ENCODE data around the gene GFPT2.

GFPT2 gene

GRCh38 chr5:180353048-180353979 lies at the start of gene GFPT2:
Gene GFPT2, minus strand, starts transcription at chr5:180353336. Its CDS starts 119 bp downstream, at chr5:180353217.
- DNase-seq (ENCODE audit: low read depth in 3 of 3, low spot score in 1 of 3) = peak; percentile 44 to 56 (median 56)

- DNase-seq (ENCODE audit: low read depth in 3 of 3, low spot score in 1 of 3) = no peak
These were observed 49.6 kb upstream of the GFPT2 start for GRCh38 chr5:180402716-180403115.

- no peak for DNase-seq (ENCODE audit: low read depth in 3 of 3, low spot score in 1 of 3)
These were observed 48.2 kb upstream of the GFPT2 start for GRCh38 chr5:180401229-180401907.

- no peak for DNase-seq (ENCODE audit: low read depth in 3 of 3, low spot score in 1 of 3)
These were observed 47.3 kb upstream of the GFPT2 start for GRCh38 chr5:180400416-180400815.

GRCh38 chr5:180399401-180400215 lies 46.5 kb upstream of the GFPT2 start:
- no peak for DNase-seq (ENCODE audit: low read depth in 3 of 3, low spot score in 1 of 3)

GRCh38 chr5:180396926-180397325 lies 43.8 kb upstream of the GFPT2 start:
- DNase-seq (ENCODE audit: low read depth in 3 of 3, low spot score in 1 of 3) = no peak

- DNase-seq (ENCODE audit: low read depth in 3 of 3, low spot score in 1 of 3) = no peak
These were observed 42.6 kb upstream of the GFPT2 start for GRCh38 chr5:180395540-180396274.

- no peak for DNase-seq (ENCODE audit: low read depth in 3 of 3, low spot score in 1 of 3)
These were observed 41.0 kb upstream of the GFPT2 start for GRCh38 chr5:180394031-180394636.

GRCh38 chr5:180391276-180391675 lies 38.1 kb upstream of the GFPT2 start:
- DNase-seq (ENCODE audit: low read depth in 3 of 3, low spot score in 1 of 3) = no peak

GRCh38 chr5:180390441-180391190 lies 37.5 kb upstream of the GFPT2 start:
- no peak for DNase-seq (ENCODE audit: low read depth in 3 of 3, low spot score in 1 of 3)

- no peak for DNase-seq (ENCODE audit: low read depth in 3 of 3, low spot score in 1 of 3)
These were observed 36.3 kb upstream of the GFPT2 start for GRCh38 chr5:180389252-180390101.

- DNase-seq (ENCODE audit: low read depth in 3 of 3, low spot score in 1 of 3) = no peak
These were observed 34.7 kb upstream of the GFPT2 start for GRCh38 chr5:180387798-180388197.

GRCh38 chr5:180382926-180383325 lies 29.8 kb upstream of the GFPT2 start:
- DNase-seq (ENCODE audit: low read depth in 3 of 3, low spot score in 1 of 3) = no peak

- DNase-seq (ENCODE audit: low read depth in 3 of 3, low spot score in 1 of 3) = no peak
These were observed 28.8 kb upstream of the GFPT2 start for GRCh38 chr5:180381851-180382480.

- DNase-seq (ENCODE audit: low read depth in 3 of 3, low spot score in 1 of 3) = no peak
These were observed 28.3 kb upstream of the GFPT2 start for GRCh38 chr5:180381428-180381827.

GRCh38 chr5:180380856-180381255 lies 27.7 kb upstream of the GFPT2 start:
- no peak for DNase-seq (ENCODE audit: low read depth in 3 of 3, low spot score in 1 of 3)

GRCh38 chr5:180380441-180380840 lies 27.3 kb upstream of the GFPT2 start:
- no peak for DNase-seq (ENCODE audit: low read depth in 3 of 3, low spot score in 1 of 3)

- DNase-seq (ENCODE audit: low read depth in 3 of 3, low spot score in 1 of 3) = no peak
These were observed 26.4 kb upstream of the GFPT2 start for GRCh38 chr5:180379355-180380070.
